ENCODE results near the gene GRAMD1B.

The GRAMD1B gene

GRCh38 chr11:123594188-123594901 lies 164.3 kb downstream of the GRAMD1B start:
- TF ChIP-seq CTCF (IDR thresholded peaks at IDR 0.05; ENCODE audit: insufficient read depth, low read length, missing control alignments) = no peak
- POLR2A ChIA-PET = no interaction called here
- no peak for DNase-seq (ENCODE audit: low read depth, low spot score)
- no peak overlapping the region for H3K4me3 ChIP-seq (ENCODE audit: low read depth, low read length)
- CTCF ChIA-PET = interaction anchor here (0.8 to 1.7 kb wide), 4 partner anchors 13 to 117 kb away, joined by 3 to 6 read pairs (median 3); no protein-coding TSS in a partner anchor

- ChIA-PET POLR2A (no interaction called here), CTCF (interaction anchor here (1.1 to 2.1 kb wide), 3 partner anchors 15 to 116 kb away, joined by 3 to 9 read pairs (median 6); no protein-coding TSS in a partner anchor)
- no peak overlapping the region for H3K4me3 ChIP-seq (ENCODE audit: low read depth, low read length)
- DNase-seq (ENCODE audit: low read depth, low spot score) = no peak
- TF ChIP-seq CTCF (IDR thresholded peaks at IDR 0.05; ENCODE audit: insufficient read depth, low read length, missing control alignments) = no peak
These were observed 164.9 kb downstream of the GRAMD1B start for GRCh38 chr11:123594921-123595320.

- DNase-seq (ENCODE audit: low read depth, low spot score) = no peak
- no peak for TF ChIP-seq CTCF (IDR thresholded peaks at IDR 0.05; ENCODE audit: insufficient read depth, low read length, missing control alignments)
- H3K4me3 ChIP-seq (ENCODE audit: low read depth, low read length) = no peak overlapping the region
- CTCF ChIA-PET = interaction anchor here (0.9 to 5.6 kb wide), 3 partner anchors 12 to 18 kb away, joined by 3 to 30 read pairs (median 3); no protein-coding TSS in a partner anchor
- POLR2A ChIA-PET = no interaction called here
These were observed 167.8 kb downstream of the GRAMD1B start for GRCh38 chr11:123597859-123598258.

- DNase-seq (ENCODE audit: low read depth, low spot score) = peak; percentile 42
- no peak for TF ChIP-seq CTCF (IDR thresholded peaks at IDR 0.05; ENCODE audit: insufficient read depth, low read length, missing control alignments)
- CTCF ChIA-PET = interaction anchor here (1.0 to 5.6 kb wide), 4 partner anchors 20 to 115 kb away, joined by 3 to 30 read pairs (median 4); no protein-coding TSS in a partner anchor
- H3K4me3 ChIP-seq (ENCODE audit: low read depth, low read length) = no peak overlapping the region
- POLR2A ChIA-PET = interaction anchor here (0.7 kb wide), 1 partner anchor 139 kb away, joined by 3 read pairs; no protein-coding TSS in a partner anchor
These were observed 171.1 kb downstream of the GRAMD1B start for GRCh38 chr11:123601136-123601535.

GRCh38 chr11:123601743-123602142 lies 171.7 kb downstream of the GRAMD1B start:
- TF ChIP-seq CTCF (IDR thresholded peaks at IDR 0.05; ENCODE audit: insufficient read depth, low read length, missing control alignments) = no peak
- ChIA-PET CTCF (interaction anchor here (1.0 to 5.6 kb wide), 4 partner anchors 12 to 116 kb away, joined by 3 to 30 read pairs (median 3); no protein-coding TSS in a partner anchor), POLR2A (no interaction called here)

GRCh38 chr11:123603666-123604065 lies 173.6 kb downstream of the GRAMD1B start:
- ChIA-PET POLR2A (no interaction called here), CTCF (interaction anchor here (5.6 kb wide), 1 partner anchor 23 kb away, joined by 30 read pairs; no protein-coding TSS in a partner anchor)
- no peak for DNase-seq (ENCODE audit: low read depth, low spot score)
- H3K4me3 ChIP-seq (ENCODE audit: low read depth, low read length) = no peak overlapping the region
- no peak for TF ChIP-seq CTCF (IDR thresholded peaks at IDR 0.05; ENCODE audit: insufficient read depth, low read length, missing control alignments)

More at GRCh38 chr11:123601743-123602142, 171.7 kb downstream of the GRAMD1B start:
- no peak overlapping the region for H3K4me3 ChIP-seq (ENCODE audit: low read depth, low read length)
- no peak for DNase-seq (ENCODE audit: low read depth, low spot score)

All from AG04449 (cell line).